ENCODE data around the gene CCDC146. TPM values are rescaled to one million over a fixed set of nuclear protein-coding genes. Genes with fewer than 3 reads are reported as not detected.

CCDC146 gene
- total RNA-seq, 1 experiment from 2014 or later: 1.2 TPM

DNA sequence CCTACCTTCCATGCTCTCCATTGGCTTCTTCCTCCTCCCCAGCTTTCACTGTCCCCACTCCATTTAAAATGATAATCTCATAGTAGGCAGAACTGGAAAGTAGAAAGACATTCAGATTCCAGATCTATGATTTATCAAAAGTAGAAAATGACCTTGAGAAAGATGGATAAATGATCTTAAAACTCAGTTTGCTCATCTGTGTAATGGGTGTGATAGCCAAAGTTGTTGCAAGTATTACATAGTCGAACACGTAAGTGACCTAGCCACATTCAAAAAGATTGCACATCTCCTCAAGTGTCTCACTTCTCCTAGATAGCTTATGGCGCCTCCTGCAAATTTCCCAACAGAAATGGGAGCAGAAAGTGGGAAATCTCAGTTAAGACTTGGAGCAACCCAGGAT is 167.0 kb downstream of the CCDC146 start:
- DNase-seq (ENCODE audit: low spot score): no peak

GRCh38 chr7:77290425-77290824 is 168.0 kb downstream of the CCDC146 start:
- DNase-seq (ENCODE audit: low spot score): no peak

DNA sequence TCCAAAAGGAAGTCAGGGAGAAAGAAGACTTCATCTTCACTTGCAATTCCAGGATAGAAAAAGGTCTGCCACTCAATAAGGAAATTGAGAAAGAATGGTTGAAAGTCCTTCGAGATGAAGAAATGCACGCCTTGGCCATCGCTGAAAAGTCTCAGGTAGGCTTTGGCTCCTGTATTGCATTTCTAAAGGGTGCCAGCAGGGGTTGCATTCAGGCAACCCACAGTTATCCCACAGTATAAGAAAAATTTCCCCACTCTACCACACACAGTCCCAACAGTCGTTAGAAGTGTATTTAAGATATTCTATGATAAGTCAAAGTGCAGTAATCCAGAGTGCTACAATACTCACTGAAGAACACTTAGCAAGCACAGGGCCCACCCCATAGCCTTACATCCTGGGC is 170.6 kb downstream of the CCDC146 start:
- DNase-seq (ENCODE audit: low spot score): no peak

DNA sequence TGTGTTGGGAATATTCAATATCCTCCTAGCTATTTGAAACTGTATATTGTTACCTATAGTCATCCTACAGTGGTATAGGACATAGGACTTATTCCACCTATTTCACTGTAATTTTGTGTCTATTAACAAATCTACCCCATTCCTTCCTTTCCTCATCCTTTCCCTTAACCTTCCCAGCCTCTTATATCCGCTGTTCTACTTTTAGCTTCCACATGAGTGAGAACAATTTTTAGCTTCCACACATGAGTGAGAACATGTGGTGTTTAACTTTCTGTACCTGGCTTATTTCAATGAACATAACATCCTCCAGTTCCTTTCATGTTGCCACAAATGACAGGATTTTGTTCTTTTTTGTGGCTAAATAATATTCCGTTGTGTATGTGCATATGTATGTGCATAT is 173.1 kb downstream of the CCDC146 start:
- no peak for DNase-seq (ENCODE audit: low spot score)

DNA sequence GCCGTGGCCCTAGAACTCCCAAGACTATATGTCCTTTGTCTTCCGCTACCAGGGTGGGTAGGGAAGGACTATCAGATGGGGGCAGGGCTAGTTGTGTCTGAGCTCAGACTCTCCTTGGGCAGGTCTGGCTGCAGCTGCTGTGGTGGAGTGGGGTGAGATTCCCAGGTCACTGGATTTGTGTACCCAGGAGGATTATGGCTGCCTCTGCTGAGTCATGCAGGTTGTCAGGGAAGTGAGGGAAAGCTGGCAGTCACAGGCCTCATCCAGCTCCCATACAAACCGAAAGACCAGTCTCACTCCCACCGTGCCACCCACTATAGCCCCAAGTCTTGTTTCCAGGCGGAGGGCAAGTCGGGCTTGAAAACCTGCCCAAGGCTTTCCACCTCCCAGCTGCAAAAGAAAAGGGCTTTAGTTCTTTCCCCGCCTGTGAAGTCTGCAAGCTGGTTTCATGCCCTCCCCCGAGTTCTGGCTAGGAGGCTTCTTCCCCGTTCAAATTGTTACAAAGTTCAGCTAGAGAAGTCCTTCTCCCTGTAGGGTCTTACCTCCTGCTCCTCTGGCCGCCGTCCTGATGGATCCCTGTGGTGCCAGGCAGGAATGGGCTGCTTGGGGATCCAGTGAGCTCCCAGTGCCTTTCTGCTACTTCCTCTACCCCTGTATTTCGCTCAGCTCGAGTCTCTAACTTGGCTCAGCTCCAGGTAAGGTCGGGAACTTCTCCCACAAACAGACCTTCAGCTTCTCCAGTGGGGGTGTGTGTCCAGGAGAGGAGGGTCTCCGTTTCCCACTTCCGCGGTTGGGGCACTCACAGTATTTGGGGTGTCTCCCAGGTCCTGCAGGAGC is 184.0 kb downstream of the CCDC146 start:
- DNase-seq (ENCODE audit: low spot score): no peak

- DNase-seq (ENCODE audit: low spot score): no peak
Observed at GRCh38 chr7:77308792-77309191, 186.4 kb downstream of the CCDC146 start.

DNA sequence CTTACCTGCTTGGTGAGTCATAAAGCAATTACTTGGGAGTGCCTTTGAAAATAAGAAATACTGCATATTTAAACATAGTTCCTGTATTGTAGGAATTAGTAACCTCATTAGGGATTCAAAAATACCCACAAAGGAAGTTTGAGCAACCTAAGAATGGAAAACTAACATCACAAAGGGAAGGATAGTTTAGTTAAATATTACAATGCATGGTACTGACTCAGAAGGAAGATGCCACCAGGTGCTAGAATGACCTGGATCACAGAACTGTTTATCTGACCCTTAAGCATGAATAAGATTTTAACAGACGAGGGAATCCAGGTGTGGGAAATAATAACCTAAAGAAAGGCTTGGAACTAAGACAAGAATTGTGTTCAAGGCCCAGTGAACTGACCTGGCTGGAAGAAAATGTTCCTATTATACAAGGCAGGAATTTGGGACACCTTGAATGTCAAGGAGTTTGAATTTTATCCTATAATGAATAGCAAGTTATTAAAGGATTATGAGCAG is 187.4 kb downstream of the CCDC146 start:
- DNase-seq (ENCODE audit: low spot score): no peak

DNA sequence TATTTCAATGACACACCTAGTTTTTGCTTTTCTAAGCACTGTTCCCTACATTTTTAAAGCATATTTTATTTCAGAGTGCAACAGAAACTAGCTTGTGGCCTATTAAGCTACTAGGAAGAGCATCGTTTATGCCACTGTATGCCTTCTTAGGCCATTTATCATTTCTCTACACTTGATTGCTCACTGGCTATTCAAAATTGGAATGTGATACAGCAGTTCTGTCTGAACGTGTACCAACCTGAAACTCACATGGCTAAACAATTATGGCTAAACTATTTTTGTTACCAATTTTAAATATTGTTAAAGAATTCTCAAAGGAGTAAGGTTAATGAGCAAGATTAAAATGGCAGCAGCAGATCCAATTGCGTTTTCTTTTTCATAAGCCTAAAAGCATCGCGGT is 188.6 kb downstream of the CCDC146 start:
- no peak for DNase-seq (ENCODE audit: low spot score)

- no peak for DNase-seq (ENCODE audit: low spot score)
Observed at GRCh38 chr7:77313085-77313484, 190.7 kb downstream of the CCDC146 start.

- no peak for DNase-seq (ENCODE audit: low spot score)
Observed at GRCh38 chr7:77313876-77314480, 191.6 kb downstream of the CCDC146 start.

- DNase-seq (ENCODE audit: low spot score): no peak
Observed at GRCh38 chr7:77315182-77315591, 192.8 kb downstream of the CCDC146 start.

- DNase-seq (ENCODE audit: low spot score): no peak
Observed at GRCh38 chr7:77316219-77316978, 194.0 kb downstream of the CCDC146 start.

DNA sequence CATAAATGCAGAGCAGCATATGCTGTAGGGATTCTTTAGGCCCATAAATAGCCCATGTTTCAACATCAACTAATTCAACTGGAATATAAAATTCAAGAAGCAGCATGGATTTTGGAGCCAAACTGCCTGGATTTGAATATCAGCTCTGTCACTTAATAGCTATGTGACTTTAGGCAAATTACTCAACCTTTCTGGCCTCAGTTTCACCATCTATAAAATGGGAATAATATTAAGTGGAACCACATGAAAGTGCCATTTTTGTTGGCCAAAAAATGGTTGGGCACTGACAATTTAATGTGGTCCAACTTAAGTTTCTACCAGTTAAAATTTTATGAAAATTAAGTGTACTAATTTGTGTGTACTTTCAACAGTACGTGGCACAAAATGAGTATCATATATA is 195.6 kb downstream of the CCDC146 start:
- DNase-seq (ENCODE audit: low spot score): no peak

DNA sequence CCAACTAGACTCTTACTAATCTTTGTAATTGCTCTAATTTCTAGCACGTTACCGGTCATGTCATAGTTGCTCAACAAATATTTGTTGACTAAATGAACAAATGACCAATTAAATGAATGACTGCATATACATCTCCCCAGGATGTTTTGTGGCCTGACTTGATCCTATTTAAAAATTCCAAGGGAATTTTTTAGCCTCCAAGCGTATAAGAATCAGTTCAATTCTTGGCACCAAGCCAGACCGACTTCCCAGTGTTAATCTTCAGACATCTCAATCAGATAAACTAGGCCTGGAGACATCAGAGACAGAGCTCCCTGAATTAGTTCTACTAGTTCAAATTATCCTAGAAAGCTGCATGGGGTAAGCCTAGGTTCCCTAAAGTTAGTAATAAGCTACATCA is 197.7 kb downstream of the CCDC146 start:
- no peak for DNase-seq (ENCODE audit: low spot score)

GRCh38 chr7:77320714-77321113 is 198.3 kb downstream of the CCDC146 start:
- no peak for DNase-seq (ENCODE audit: low spot score)

DNA sequence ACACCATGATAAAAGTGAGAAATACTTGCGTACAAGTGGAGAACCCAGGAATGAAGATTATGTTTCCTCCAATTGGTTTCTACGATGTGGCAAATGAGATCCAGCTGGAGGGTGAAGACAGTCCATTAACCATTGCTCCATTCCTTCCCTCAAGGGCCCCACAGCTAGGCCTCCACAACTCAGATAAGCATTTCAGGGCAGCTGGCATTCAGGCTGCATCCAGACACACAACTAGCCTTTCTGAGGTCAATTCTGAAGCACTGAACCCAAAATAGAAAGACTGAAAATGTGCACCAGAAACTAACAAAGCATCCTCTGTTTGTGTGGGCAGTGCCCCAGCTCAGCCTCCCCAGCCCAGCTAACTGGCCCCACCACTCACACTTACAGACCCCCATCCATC is 198.9 kb downstream of the CCDC146 start:
- no peak for DNase-seq (ENCODE audit: low spot score)

DNA sequence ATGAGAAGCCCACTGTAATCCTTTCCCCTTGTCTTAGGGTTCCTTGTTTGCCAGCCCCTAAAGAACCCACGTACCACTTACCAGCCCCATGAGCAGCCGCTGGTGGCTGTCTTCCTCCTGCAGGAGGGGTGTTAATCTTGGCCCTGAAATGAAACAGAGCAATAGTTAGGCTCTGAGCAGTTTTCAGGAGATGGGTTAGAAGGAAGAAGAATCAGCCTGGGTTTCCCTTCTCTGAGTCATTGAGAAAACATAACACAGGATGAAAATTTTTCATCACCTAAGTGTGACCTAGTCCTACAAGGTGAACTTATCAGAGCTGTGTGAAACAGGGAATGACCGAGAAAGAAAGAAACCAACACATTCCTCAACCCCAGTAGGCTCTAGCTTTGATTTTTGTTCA is 203.7 kb downstream of the CCDC146 start:
- peak; percentile 53 for DNase-seq (ENCODE audit: low spot score)

- DNase-seq (ENCODE audit: low spot score): no peak
Observed at GRCh38 chr7:77327067-77327931, 204.9 kb downstream of the CCDC146 start.

DNA sequence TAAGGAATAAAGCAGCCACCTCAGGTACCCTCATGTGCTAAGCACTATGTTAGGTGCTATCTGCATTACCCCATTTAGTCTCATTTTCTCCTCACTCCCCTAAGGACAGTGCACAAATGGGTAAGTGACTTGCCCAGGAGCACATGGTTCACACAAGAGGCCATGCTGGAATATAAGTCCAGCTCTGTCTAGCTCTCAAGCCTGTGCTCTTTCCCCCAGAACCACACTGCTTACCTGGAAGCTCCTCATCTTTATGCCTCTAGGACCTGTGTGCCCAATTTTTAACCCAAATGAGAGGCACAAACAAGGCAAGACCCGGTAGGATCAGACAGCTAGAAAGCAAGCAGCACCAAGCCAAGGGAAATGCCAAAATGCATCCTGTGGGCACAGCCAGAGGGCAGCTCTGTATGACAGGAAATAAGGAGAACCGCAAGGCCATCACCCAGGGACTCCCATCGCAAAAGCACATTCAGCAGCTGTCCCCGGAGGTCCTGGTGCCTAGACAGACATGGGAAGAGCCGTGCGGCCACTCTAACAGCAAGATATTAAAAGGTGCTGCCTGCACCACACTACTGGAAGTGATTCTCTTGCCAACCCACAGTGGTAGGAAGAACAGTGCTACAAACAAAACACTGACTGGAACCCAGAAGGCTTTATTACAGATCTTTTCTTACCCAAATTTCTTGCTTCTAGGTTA is 205.7 kb downstream of the CCDC146 start:
- peak; percentile 75 for DNase-seq (ENCODE audit: low spot score)

DNA sequence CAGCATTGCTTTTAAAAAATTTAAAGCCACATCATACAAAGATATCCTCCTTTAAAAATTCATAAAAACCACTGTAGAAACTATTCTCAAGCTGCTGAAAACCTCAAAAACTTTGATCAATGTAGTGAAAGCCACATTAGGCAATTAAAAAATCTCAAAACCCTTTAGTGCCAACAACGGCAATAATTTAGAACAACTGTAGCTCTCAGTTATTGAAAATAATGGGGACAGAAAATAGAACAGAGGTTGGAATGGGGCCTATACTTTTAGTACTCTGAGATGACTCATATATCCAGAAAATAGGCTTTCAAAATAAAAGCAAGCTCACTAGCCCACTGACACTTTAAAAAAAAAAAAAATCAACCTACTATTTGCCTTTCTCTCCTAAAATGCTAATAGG is 206.3 kb downstream of the CCDC146 start:
- peak; percentile 41 for DNase-seq (ENCODE audit: low spot score)
